H9 (cell line): Measurements from ENCODE around the gene RNF224. TPM values are rescaled to one million over a fixed set of nuclear protein-coding genes. Genes with fewer than 3 reads are reported as not detected.

Experiments used
- DNase-seq: peaks from one replicate; pipeline ENCODE4 v3.0.0-alpha.2; 2017
- H2AFZ ChIP-seq: one replicate; pipeline ENCODE4 v1.6.1; 2013; ENCODE audit warnings: mild to moderate bottlenecking, low read length, control low read depth, moderate library complexity
- H2AK5ac ChIP-seq: 2 replicates; pipeline ENCODE4 v1.6.1; 2013; ENCODE audit warnings: low read length, control low read depth, mixed read lengths; ENCODE audit not compliant: insufficient read length
- H2BK120ac ChIP-seq: one replicate; pipeline ENCODE4 v1.6.1; 2013; ENCODE audit warnings: low read depth, mild to moderate bottlenecking, low read length, control low read depth, inconsistent platforms; ENCODE audit not compliant: poor library complexity, severe bottlenecking
- H2BK12ac ChIP-seq: 2 replicates; pipeline ENCODE4 v1.6.1; 2013; ENCODE audit warnings: low read length, control low read depth, mixed read lengths, low read depth; ENCODE audit not compliant: insufficient read length
- H2BK15ac ChIP-seq: 2 replicates; pipeline ENCODE4 v1.6.1; 2013; ENCODE audit warnings: low read depth, low read length, control low read depth
- H2BK20ac ChIP-seq: one replicate; pipeline ENCODE4 v1.6.1; 2013; ENCODE audit warnings: low read depth, mild to moderate bottlenecking, low read length, control low read depth, inconsistent platforms; ENCODE audit not compliant: poor library complexity, severe bottlenecking
- H2BK5ac ChIP-seq: 2 replicates; pipeline ENCODE4 v1.6.1; 2013; ENCODE audit warnings: low read length, control low read depth, mixed read lengths; ENCODE audit not compliant: insufficient read length
- H3K14ac ChIP-seq: 2 replicates; pipeline ENCODE4 v1.6.1; 2013; ENCODE audit warnings: low read length, control low read depth; ENCODE audit not compliant: insufficient read depth
- H3K18ac ChIP-seq: 2 replicates; pipeline ENCODE4 v1.6.1; 2013; ENCODE audit warnings: low read depth, mild to moderate bottlenecking, mixed read lengths, low read length, control low read depth; ENCODE audit not compliant: insufficient read length
- H3K23ac ChIP-seq: 2 replicates; pipeline ENCODE4 v1.6.1; 2013; ENCODE audit warnings: low read length, control low read depth, mixed read lengths, low read depth; ENCODE audit not compliant: insufficient read length
- H3K23me2 ChIP-seq: 2 replicates; pipeline ENCODE4 v1.6.1; 2013; ENCODE audit warnings: low read depth, mild to moderate bottlenecking, mixed read lengths, low read length, control low read depth; ENCODE audit not compliant: insufficient read length, poor library complexity, severe bottlenecking
- H3K27ac ChIP-seq: 2 replicates; pipeline ENCODE4 v1.5.1; 2013; ENCODE audit warnings: low read length, control low read depth, mixed read lengths, low read depth; ENCODE audit not compliant: insufficient read length
- H3K27me3 ChIP-seq: 2 replicates; pipeline ENCODE4 v1.6.1; 2013; ENCODE audit warnings: low read length, control low read depth, inconsistent platforms; ENCODE audit not compliant: insufficient read depth
- H3K4ac ChIP-seq: 2 replicates; pipeline ENCODE4 v1.6.1; 2013; ENCODE audit warnings: low read depth, mild to moderate bottlenecking, control low read depth, inconsistent platforms, low read length, moderate library complexity
- H3K4me1 ChIP-seq: 2 replicates; pipeline ENCODE4 v1.6.1; 2013; ENCODE audit warnings: low read length, control low read depth, inconsistent platforms; ENCODE audit not compliant: insufficient read depth
- H3K4me2 ChIP-seq: 2 replicates; pipeline ENCODE4 v1.6.1; 2013; ENCODE audit warnings: low read length, control low read depth, mixed read lengths; ENCODE audit not compliant: insufficient read length, insufficient read depth
- H3K56ac ChIP-seq: 2 replicates; pipeline ENCODE4 v1.6.1; 2013; ENCODE audit warnings: low read depth, mild to moderate bottlenecking, mixed read lengths, low read length, control low read depth; ENCODE audit not compliant: insufficient read length
- H3K79me1 ChIP-seq: 2 replicates; pipeline ENCODE4 v1.6.1; 2013; ENCODE audit warnings: low read depth, mild to moderate bottlenecking, moderate library complexity, low read length, control low read depth, inconsistent platforms; ENCODE audit not compliant: insufficient read depth, poor library complexity, severe bottlenecking
- H3K79me2 ChIP-seq: 2 replicates; pipeline ENCODE4 v1.6.1; 2013; ENCODE audit warnings: low read length, control low read depth, inconsistent platforms; ENCODE audit not compliant: insufficient read depth
- H3K9ac ChIP-seq: 2 replicates; pipeline ENCODE4 v1.6.1; 2013; ENCODE audit warnings: low read length, control low read depth, mixed read lengths; ENCODE audit not compliant: insufficient read length; ENCODE audit errors: extremely low read depth
- H3K9me3 ChIP-seq: one replicate; pipeline ENCODE4 v1.6.1; 2013; ENCODE audit warnings: low read depth, low read length, inconsistent platforms; ENCODE audit not compliant: control insufficient read depth
- H3T11ph ChIP-seq: one replicate; pipeline ENCODE4 v1.6.1; 2013; ENCODE audit warnings: mild to moderate bottlenecking, low read length, control low read depth, inconsistent platforms
- H4K20me1 ChIP-seq: one replicate; pipeline ENCODE4 v1.6.1; 2013; ENCODE audit not compliant: control insufficient read depth, insufficient read length, insufficient read depth
- H4K5ac ChIP-seq: 2 replicates; pipeline ENCODE4 v1.6.1; 2013; ENCODE audit warnings: low read depth, mild to moderate bottlenecking, mixed read lengths, low read length, control low read depth; ENCODE audit not compliant: insufficient read length
- H4K8ac ChIP-seq: replicated peaks from 2 replicates; pipeline ENCODE4 v1.6.1; 2013; ENCODE audit warnings: low read length, control low read depth, mixed read lengths, low read depth; ENCODE audit not compliant: insufficient read length
- H4K91ac ChIP-seq: 2 replicates; pipeline ENCODE4 v1.6.1; 2013; ENCODE audit warnings: low read depth, mild to moderate bottlenecking, moderate library complexity, mixed read lengths, low read length, control low read depth; ENCODE audit not compliant: insufficient read length
- H3K27ac Mint-ChIP-seq, 3 experiments: 2 replicates in 2 of 3; 3 replicates in 1 of 3; pipeline ENCODE4 v1.8.0; 2020 to 2021; ENCODE audit warnings: mixed read lengths in 3 of 3, mild to moderate bottlenecking in 1 of 3, moderate library complexity in 1 of 3
- H3K27me3 Mint-ChIP-seq: 2 replicates; pipeline ENCODE4 v1.8.0; 2021; ENCODE audit warnings: low read depth, mild to moderate bottlenecking, moderate library complexity, mixed read lengths
- H3K36me3 Mint-ChIP-seq, 3 experiments: 2 replicates in 2 of 3; 3 replicates in 1 of 3; pipeline ENCODE4 v1.8.0; 2020 to 2021; ENCODE audit warnings: low read depth in 3 of 3, mixed read lengths in 3 of 3; ENCODE audit not compliant: insufficient read depth in 1 of 3
- H3K4me1 Mint-ChIP-seq, 2 experiments: 2 replicates each; pipeline ENCODE4 v1.8.0; 2020; ENCODE audit warnings: mixed read lengths in 2 of 2
- H3K4me3 Mint-ChIP-seq, 2 experiments: 2 replicates in 1 of 2; 3 replicates in 1 of 2; pipeline ENCODE4 v1.8.0; 2020 to 2021; ENCODE audit warnings: mild to moderate bottlenecking in 2 of 2, mixed read lengths in 2 of 2, moderate library complexity in 1 of 2
- H3K9me3 Mint-ChIP-seq, 2 experiments: 2 replicates in 1 of 2; 3 replicates in 1 of 2; pipeline ENCODE4 v1.8.0; 2020; ENCODE audit warnings: mild to moderate bottlenecking in 2 of 2, mixed read lengths in 2 of 2, moderate library complexity in 1 of 2
- WGBS: extraction: QIAGEN DNeasy Blood & Tissue Kit; methylation state at CpG from one replicate; pipeline ENCODE4 v1.1.7; 2013; ENCODE audit warnings: missing lambda C conversion rate, low lambda C conversion rate, mixed read lengths; ENCODE audit not compliant: insufficient read length; ENCODE audit errors: extremely low coverage; 5-methylcytosine and 5-hydroxymethylcytosine counted together
- total RNA-seq: library from RNA; stranded (reverse); gene quantifications from 2 replicates; pipeline ENCODE4 v1.2.1, GENCODE V29; 2021
- TF ChIP-seq, protein P1 (sequence below): fragments of 200-600 bp; sonication (generic); conservative IDR thresholded peaks from 3 replicates; pipeline ENCODE4 v1.8.0; 2021; ENCODE audit warnings: antibody characterized with exemption, mild to moderate bottlenecking

Gene RNF224
- total RNA-seq, 1 experiment from 2014 or later: 0.15 TPM

DNA sequence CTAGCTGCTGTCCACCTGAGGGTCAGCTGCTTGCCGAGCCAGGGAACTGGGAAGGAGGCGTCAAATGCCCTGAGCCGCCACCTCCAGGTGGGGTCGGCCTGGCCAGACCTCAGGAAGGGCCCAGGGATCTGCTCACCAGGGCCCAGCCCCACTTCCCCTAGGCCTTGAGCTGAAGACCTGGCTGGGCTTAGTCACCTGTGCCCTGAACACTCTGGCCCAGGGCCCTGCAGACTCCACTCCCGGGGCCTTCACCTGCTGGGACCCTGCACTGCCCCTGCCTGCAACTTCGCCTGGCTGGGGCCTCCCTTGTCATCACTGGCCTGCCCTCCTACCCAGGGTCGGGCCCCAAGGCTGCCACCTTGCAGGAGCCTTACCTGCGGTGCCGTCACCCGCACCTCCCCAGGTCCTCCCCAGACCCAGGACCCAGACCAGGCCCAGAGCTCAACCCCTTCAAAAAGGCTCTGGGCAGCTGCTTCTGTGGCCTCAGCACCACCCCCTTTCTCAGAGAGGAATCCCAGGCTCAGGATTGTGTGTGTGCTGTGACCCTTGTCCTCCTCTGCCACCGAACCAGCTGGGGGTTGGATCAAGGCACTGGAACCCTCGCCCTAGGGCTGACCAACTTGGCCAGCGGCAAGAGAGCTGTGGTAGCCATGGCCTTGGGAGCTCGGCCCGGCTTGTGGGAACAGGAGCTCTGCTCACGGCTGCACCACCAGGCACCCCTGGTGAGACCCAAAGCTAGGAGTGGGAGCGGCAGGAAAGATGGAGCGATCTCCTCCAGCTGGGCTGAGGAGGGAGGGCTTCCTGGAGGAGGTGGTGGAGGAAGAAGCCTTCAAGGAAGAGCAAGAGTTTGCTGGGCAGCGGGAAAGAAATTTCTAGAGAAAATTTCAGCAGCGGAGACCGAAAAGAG, 26.7 kb downstream of the RNF224 start:
- DNase-seq: no peak
- Histone ChIP-seq H3K23me2 (peaks cover 14% of the 10 kb centered on the region), H2BK15ac (no peak overlapping the region), H3K79me2 (peaks cover 6% of the 10 kb centered on the region; the same call in 1 of the 2 replicates), H2BK120ac (no peak overlapping the region), H3K14ac (no peak overlapping the region; the same call in 1 of the 2 replicates), H2BK5ac (no peak overlapping the region), H3K9ac (no peak overlapping the region), H4K8ac (no peak overlapping the region), H3K27ac (no peak overlapping the region), H2BK20ac (no peak overlapping the region), H3K4me1 (no peaks in the 10 kb centered on the region), H2AK5ac (no peak overlapping the region), H3K4ac (no peak overlapping the region), H2BK12ac (no peak overlapping the region), H4K20me1 (no peaks in the 10 kb centered on the region), H3K23ac (no peak overlapping the region), H3K4me2 (peak overlapping the region; percentile 59), H2AFZ (no peak overlapping the region), H4K91ac (no peak overlapping the region), H3K27me3 (no peaks in the 10 kb centered on the region), H3K18ac (no peak overlapping the region), H3K9me3 (no peaks in the 10 kb centered on the region), H3K79me1 (peaks cover 5% of the 10 kb centered on the region), H3K56ac (no peak overlapping the region), H4K5ac (no peak overlapping the region), H3T11ph (no peak overlapping the region)
- Mint-ChIP-seq H3K36me3 (peaks cover 12 to 22% (median 20%) of the 10 kb centered on the region in 3 experiments; a peak in 6 of 7 replicates), H3K27ac (peak overlapping the region in 1 of 3 experiments; percentile 6; a peak in 1 of 7 replicates), H3K9me3 (no peaks in the 10 kb centered on the region; a peak in 1 of 5 replicates), H3K4me3 (peak overlapping the region; percentile 82 to 88), H3K4me1 (peaks cover 8 to 19% of the 10 kb centered on the region in 2 experiments), H3K27me3 (peaks cover 12% of the 10 kb centered on the region)
- TF ChIP-seq, protein P1, sequence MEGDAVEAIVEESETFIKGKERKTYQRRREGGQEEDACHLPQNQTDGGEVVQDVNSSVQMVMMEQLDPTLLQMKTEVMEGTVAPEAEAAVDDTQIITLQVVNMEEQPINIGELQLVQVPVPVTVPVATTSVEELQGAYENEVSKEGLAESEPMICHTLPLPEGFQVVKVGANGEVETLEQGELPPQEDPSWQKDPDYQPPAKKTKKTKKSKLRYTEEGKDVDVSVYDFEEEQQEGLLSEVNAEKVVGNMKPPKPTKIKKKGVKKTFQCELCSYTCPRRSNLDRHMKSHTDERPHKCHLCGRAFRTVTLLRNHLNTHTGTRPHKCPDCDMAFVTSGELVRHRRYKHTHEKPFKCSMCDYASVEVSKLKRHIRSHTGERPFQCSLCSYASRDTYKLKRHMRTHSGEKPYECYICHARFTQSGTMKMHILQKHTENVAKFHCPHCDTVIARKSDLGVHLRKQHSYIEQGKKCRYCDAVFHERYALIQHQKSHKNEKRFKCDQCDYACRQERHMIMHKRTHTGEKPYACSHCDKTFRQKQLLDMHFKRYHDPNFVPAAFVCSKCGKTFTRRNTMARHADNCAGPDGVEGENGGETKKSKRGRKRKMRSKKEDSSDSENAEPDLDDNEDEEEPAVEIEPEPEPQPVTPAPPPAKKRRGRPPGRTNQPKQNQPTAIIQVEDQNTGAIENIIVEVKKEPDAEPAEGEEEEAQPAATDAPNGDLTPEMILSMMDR: no peak
- no CpG with 5 or more reads among the region's 21 CpGs for WGBS
